H9 (cell line): ENCODE results near the gene IL6R. TPM values are rescaled to one million over a fixed set of nuclear protein-coding genes. Genes with fewer than 3 reads are reported as not detected.

ENCODE experiments used
- DNase-seq: peaks from one replicate; pipeline ENCODE4 v3.0.0-alpha.2; 2017
- H2AFZ ChIP-seq: one replicate; pipeline ENCODE4 v1.6.1; 2013; ENCODE audit warnings: mild to moderate bottlenecking, low read length, control low read depth, moderate library complexity
- H2AK5ac ChIP-seq: 2 replicates; pipeline ENCODE4 v1.6.1; 2013; ENCODE audit warnings: low read length, control low read depth, mixed read lengths; ENCODE audit not compliant: insufficient read length
- H2BK120ac ChIP-seq: one replicate; pipeline ENCODE4 v1.6.1; 2013; ENCODE audit warnings: low read depth, mild to moderate bottlenecking, low read length, control low read depth, inconsistent platforms; ENCODE audit not compliant: poor library complexity, severe bottlenecking
- H2BK12ac ChIP-seq: 2 replicates; pipeline ENCODE4 v1.6.1; 2013; ENCODE audit warnings: low read length, control low read depth, mixed read lengths, low read depth; ENCODE audit not compliant: insufficient read length
- H2BK15ac ChIP-seq: 2 replicates; pipeline ENCODE4 v1.6.1; 2013; ENCODE audit warnings: low read depth, low read length, control low read depth
- H2BK20ac ChIP-seq: one replicate; pipeline ENCODE4 v1.6.1; 2013; ENCODE audit warnings: low read depth, mild to moderate bottlenecking, low read length, control low read depth, inconsistent platforms; ENCODE audit not compliant: poor library complexity, severe bottlenecking
- H2BK5ac ChIP-seq: 2 replicates; pipeline ENCODE4 v1.6.1; 2013; ENCODE audit warnings: low read length, control low read depth, mixed read lengths; ENCODE audit not compliant: insufficient read length
- H3K14ac ChIP-seq: 2 replicates; pipeline ENCODE4 v1.6.1; 2013; ENCODE audit warnings: low read length, control low read depth; ENCODE audit not compliant: insufficient read depth
- H3K18ac ChIP-seq: 2 replicates; pipeline ENCODE4 v1.6.1; 2013; ENCODE audit warnings: low read depth, mild to moderate bottlenecking, mixed read lengths, low read length, control low read depth; ENCODE audit not compliant: insufficient read length
- H3K23ac ChIP-seq: 2 replicates; pipeline ENCODE4 v1.6.1; 2013; ENCODE audit warnings: low read length, control low read depth, mixed read lengths, low read depth; ENCODE audit not compliant: insufficient read length
- H3K23me2 ChIP-seq: 2 replicates; pipeline ENCODE4 v1.6.1; 2013; ENCODE audit warnings: low read depth, mild to moderate bottlenecking, mixed read lengths, low read length, control low read depth; ENCODE audit not compliant: insufficient read length, poor library complexity, severe bottlenecking
- H3K27ac ChIP-seq: 2 replicates; pipeline ENCODE4 v1.5.1; 2013; ENCODE audit warnings: low read length, control low read depth, mixed read lengths, low read depth; ENCODE audit not compliant: insufficient read length
- H3K27me3 ChIP-seq: 2 replicates; pipeline ENCODE4 v1.6.1; 2013; ENCODE audit warnings: low read length, control low read depth, inconsistent platforms; ENCODE audit not compliant: insufficient read depth
- H3K4ac ChIP-seq: 2 replicates; pipeline ENCODE4 v1.6.1; 2013; ENCODE audit warnings: low read depth, mild to moderate bottlenecking, control low read depth, inconsistent platforms, low read length, moderate library complexity
- H3K4me1 ChIP-seq: 2 replicates; pipeline ENCODE4 v1.6.1; 2013; ENCODE audit warnings: low read length, control low read depth, inconsistent platforms; ENCODE audit not compliant: insufficient read depth
- H3K4me2 ChIP-seq: 2 replicates; pipeline ENCODE4 v1.6.1; 2013; ENCODE audit warnings: low read length, control low read depth, mixed read lengths; ENCODE audit not compliant: insufficient read length, insufficient read depth
- H3K56ac ChIP-seq: 2 replicates; pipeline ENCODE4 v1.6.1; 2013; ENCODE audit warnings: low read depth, mild to moderate bottlenecking, mixed read lengths, low read length, control low read depth; ENCODE audit not compliant: insufficient read length
- H3K79me1 ChIP-seq: 2 replicates; pipeline ENCODE4 v1.6.1; 2013; ENCODE audit warnings: low read depth, mild to moderate bottlenecking, moderate library complexity, low read length, control low read depth, inconsistent platforms; ENCODE audit not compliant: insufficient read depth, poor library complexity, severe bottlenecking
- H3K79me2 ChIP-seq: 2 replicates; pipeline ENCODE4 v1.6.1; 2013; ENCODE audit warnings: low read length, control low read depth, inconsistent platforms; ENCODE audit not compliant: insufficient read depth
- H3K9ac ChIP-seq: 2 replicates; pipeline ENCODE4 v1.6.1; 2013; ENCODE audit warnings: low read length, control low read depth, mixed read lengths; ENCODE audit not compliant: insufficient read length; ENCODE audit errors: extremely low read depth
- H3K9me3 ChIP-seq: one replicate; pipeline ENCODE4 v1.6.1; 2013; ENCODE audit warnings: low read depth, low read length, inconsistent platforms; ENCODE audit not compliant: control insufficient read depth
- H3T11ph ChIP-seq: one replicate; pipeline ENCODE4 v1.6.1; 2013; ENCODE audit warnings: mild to moderate bottlenecking, low read length, control low read depth, inconsistent platforms
- H4K20me1 ChIP-seq: one replicate; pipeline ENCODE4 v1.6.1; 2013; ENCODE audit not compliant: control insufficient read depth, insufficient read length, insufficient read depth
- H4K5ac ChIP-seq: 2 replicates; pipeline ENCODE4 v1.6.1; 2013; ENCODE audit warnings: low read depth, mild to moderate bottlenecking, mixed read lengths, low read length, control low read depth; ENCODE audit not compliant: insufficient read length
- H4K8ac ChIP-seq: replicated peaks from 2 replicates; pipeline ENCODE4 v1.6.1; 2013; ENCODE audit warnings: low read length, control low read depth, mixed read lengths, low read depth; ENCODE audit not compliant: insufficient read length
- H4K91ac ChIP-seq: 2 replicates; pipeline ENCODE4 v1.6.1; 2013; ENCODE audit warnings: low read depth, mild to moderate bottlenecking, moderate library complexity, mixed read lengths, low read length, control low read depth; ENCODE audit not compliant: insufficient read length
- H3K27ac Mint-ChIP-seq, 3 experiments: 2 replicates in 2 of 3; 3 replicates in 1 of 3; pipeline ENCODE4 v1.8.0; 2020 to 2021; ENCODE audit warnings: mixed read lengths in 3 of 3, mild to moderate bottlenecking in 1 of 3, moderate library complexity in 1 of 3
- H3K27me3 Mint-ChIP-seq: 2 replicates; pipeline ENCODE4 v1.8.0; 2021; ENCODE audit warnings: low read depth, mild to moderate bottlenecking, moderate library complexity, mixed read lengths
- H3K36me3 Mint-ChIP-seq, 3 experiments: 2 replicates in 2 of 3; 3 replicates in 1 of 3; pipeline ENCODE4 v1.8.0; 2020 to 2021; ENCODE audit warnings: low read depth in 3 of 3, mixed read lengths in 3 of 3; ENCODE audit not compliant: insufficient read depth in 1 of 3
- H3K4me1 Mint-ChIP-seq, 2 experiments: 2 replicates each; pipeline ENCODE4 v1.8.0; 2020; ENCODE audit warnings: mixed read lengths in 2 of 2
- H3K4me3 Mint-ChIP-seq, 2 experiments: 2 replicates in 1 of 2; 3 replicates in 1 of 2; pipeline ENCODE4 v1.8.0; 2020 to 2021; ENCODE audit warnings: mild to moderate bottlenecking in 2 of 2, mixed read lengths in 2 of 2, moderate library complexity in 1 of 2
- H3K9me3 Mint-ChIP-seq, 2 experiments: 2 replicates in 1 of 2; 3 replicates in 1 of 2; pipeline ENCODE4 v1.8.0; 2020; ENCODE audit warnings: mild to moderate bottlenecking in 2 of 2, mixed read lengths in 2 of 2, moderate library complexity in 1 of 2
- WGBS: extraction: QIAGEN DNeasy Blood & Tissue Kit; methylation state at CpG from one replicate; pipeline ENCODE4 v1.1.7; 2013; ENCODE audit warnings: missing lambda C conversion rate, low lambda C conversion rate, mixed read lengths; ENCODE audit not compliant: insufficient read length; ENCODE audit errors: extremely low coverage; 5-methylcytosine and 5-hydroxymethylcytosine counted together
- total RNA-seq: library from RNA; stranded (reverse); gene quantifications from 2 replicates; pipeline ENCODE4 v1.2.1, GENCODE V29; 2021
- TF ChIP-seq, protein P1 (sequence below): fragments of 200-600 bp; sonication (generic); conservative IDR thresholded peaks from 3 replicates; pipeline ENCODE4 v1.8.0; 2021; ENCODE audit warnings: antibody characterized with exemption, mild to moderate bottlenecking

The IL6R gene
- total RNA-seq, 1 experiment from 2014 or later, result 1.7 TPM

DNA sequence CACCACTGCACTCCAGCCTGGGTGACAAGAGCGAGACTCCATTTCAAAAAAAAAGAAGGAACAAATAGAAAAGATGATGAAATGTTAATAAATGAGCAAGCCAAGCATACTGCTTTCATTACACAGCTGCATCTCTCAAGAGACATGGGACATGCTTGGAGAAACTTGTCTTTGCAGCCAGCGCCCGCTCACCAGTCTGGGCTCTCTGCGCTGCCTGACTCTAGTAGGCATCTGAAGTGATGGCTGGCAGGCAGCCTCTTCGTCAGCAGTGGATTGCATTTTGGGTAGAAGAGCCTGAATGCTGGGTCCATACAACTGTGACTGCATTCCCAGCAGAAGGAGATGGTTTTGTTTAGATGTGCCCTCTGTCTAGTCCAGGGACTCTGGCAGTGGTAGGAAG, 48.0 kb downstream of the IL6R start:
- Histone ChIP-seq H3K27ac (no peak overlapping the region), H3K9me3 (no peaks in the 10 kb centered on the region), H3K27me3 (no peaks in the 10 kb centered on the region), H3T11ph (no peak overlapping the region), H3K4me2 (no peak overlapping the region), H2AK5ac (no peak overlapping the region), H2BK12ac (no peak overlapping the region), H2BK15ac (no peak overlapping the region), H2BK20ac (no peak overlapping the region), H2BK5ac (no peak overlapping the region), H3K14ac (no peak overlapping the region; the same call in 1 of the 2 replicates), H4K20me1 (no peaks in the 10 kb centered on the region), H3K56ac (no peak overlapping the region), H3K79me1 (no peaks in the 10 kb centered on the region), H3K79me2 (no peaks in the 10 kb centered on the region), H4K91ac (no peak overlapping the region), H2AFZ (no peak overlapping the region), H4K5ac (no peak overlapping the region), H3K23me2 (no peaks in the 10 kb centered on the region), H3K4me1 (no peaks in the 10 kb centered on the region), H2BK120ac (no peak overlapping the region), H3K18ac (no peak overlapping the region), H4K8ac (no peak overlapping the region), H3K9ac (no peak overlapping the region), H3K4ac (no peak overlapping the region), H3K23ac (no peak overlapping the region)
- DNase-seq, result no peak
- Mint-ChIP-seq H3K4me3 (no peak overlapping the region), H3K27me3 (no peaks in the 10 kb centered on the region; the same call in none of the 2 replicates), H3K27ac (no peak overlapping the region), H3K9me3 (no peaks in the 10 kb centered on the region), H3K4me1 (peaks cover 0 to 2% of the 10 kb centered on the region in 2 experiments; a peak in 1 of 4 replicates), H3K36me3 (no peaks in the 10 kb centered on the region)
- WGBS, result no CpG with 5 or more reads among the region's 5 CpGs
- TF ChIP-seq, protein P1, sequence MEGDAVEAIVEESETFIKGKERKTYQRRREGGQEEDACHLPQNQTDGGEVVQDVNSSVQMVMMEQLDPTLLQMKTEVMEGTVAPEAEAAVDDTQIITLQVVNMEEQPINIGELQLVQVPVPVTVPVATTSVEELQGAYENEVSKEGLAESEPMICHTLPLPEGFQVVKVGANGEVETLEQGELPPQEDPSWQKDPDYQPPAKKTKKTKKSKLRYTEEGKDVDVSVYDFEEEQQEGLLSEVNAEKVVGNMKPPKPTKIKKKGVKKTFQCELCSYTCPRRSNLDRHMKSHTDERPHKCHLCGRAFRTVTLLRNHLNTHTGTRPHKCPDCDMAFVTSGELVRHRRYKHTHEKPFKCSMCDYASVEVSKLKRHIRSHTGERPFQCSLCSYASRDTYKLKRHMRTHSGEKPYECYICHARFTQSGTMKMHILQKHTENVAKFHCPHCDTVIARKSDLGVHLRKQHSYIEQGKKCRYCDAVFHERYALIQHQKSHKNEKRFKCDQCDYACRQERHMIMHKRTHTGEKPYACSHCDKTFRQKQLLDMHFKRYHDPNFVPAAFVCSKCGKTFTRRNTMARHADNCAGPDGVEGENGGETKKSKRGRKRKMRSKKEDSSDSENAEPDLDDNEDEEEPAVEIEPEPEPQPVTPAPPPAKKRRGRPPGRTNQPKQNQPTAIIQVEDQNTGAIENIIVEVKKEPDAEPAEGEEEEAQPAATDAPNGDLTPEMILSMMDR, result no peak
